ENCODE results near the gene NMNAT3.

Gene NMNAT3

GRCh38 chr3:139676108-139676507 is 1.7 kb downstream of the NMNAT3 start:
- DNase-seq (ENCODE audit: insufficient read length, low spot score) = no peak
- no peak for TF ChIP-seq CTCF (IDR thresholded peaks at IDR 0.05; ENCODE audit: insufficient read depth, missing control alignments)
- FAIRE-seq = no peak

- FAIRE-seq (no peak), DNase-seq (ENCODE audit: insufficient read length, low spot score) (no peak)
- TF ChIP-seq CTCF (IDR thresholded peaks at IDR 0.05; ENCODE audit: insufficient read depth, missing control alignments) = no peak
Observed at GRCh38 chr3:139675327-139675726, 2.4 kb downstream of the NMNAT3 start.

- FAIRE-seq (no peak), DNase-seq (ENCODE audit: insufficient read length, low spot score) (no peak)
- no peak for TF ChIP-seq CTCF (IDR thresholded peaks at IDR 0.05; ENCODE audit: insufficient read depth, missing control alignments)
Observed at GRCh38 chr3:139674571-139675260, 3.1 kb downstream of the NMNAT3 start.

- TF ChIP-seq CTCF (IDR thresholded peaks at IDR 0.05; ENCODE audit: insufficient read depth, missing control alignments) = no peak
- no peak for FAIRE-seq
- no peak for DNase-seq (ENCODE audit: insufficient read length, low spot score)
Observed at GRCh38 chr3:139672884-139673283, 4.9 kb downstream of the NMNAT3 start.

- FAIRE-seq = no peak
- DNase-seq (ENCODE audit: insufficient read length, low spot score) = no peak
- no peak for TF ChIP-seq CTCF (IDR thresholded peaks at IDR 0.05; ENCODE audit: insufficient read depth, missing control alignments)
Observed at GRCh38 chr3:139671863-139672646, 5.7 kb downstream of the NMNAT3 start.

- TF ChIP-seq CTCF (IDR thresholded peaks at IDR 0.05; ENCODE audit: insufficient read depth, missing control alignments) = no peak
- DNase-seq (ENCODE audit: insufficient read length, low spot score) (no peak), FAIRE-seq (no peak)
Observed at GRCh38 chr3:139671107-139671506, 6.7 kb downstream of the NMNAT3 start.

- no peak for TF ChIP-seq CTCF (IDR thresholded peaks at IDR 0.05; ENCODE audit: insufficient read depth, missing control alignments)
- no peak for DNase-seq (ENCODE audit: insufficient read length, low spot score)
- FAIRE-seq = no peak
Observed at GRCh38 chr3:139670196-139670595, 7.6 kb downstream of the NMNAT3 start.

All from D721Med (cell line).